HCT116 (cell line): ENCODE data around the gene SLC34A1.

Experiments
- CTCF ChIP-seq, 3 experiments: fragments of 200-600 bp in 1 of 3; sonication (generic) in 1 of 3; IDR thresholded peaks in 2 of 3; conservative IDR thresholded peaks in 1 of 3; 2 replicates each; pipeline ENCODE4 v1.5.1; 2012 to 2017; ENCODE audit warnings: low read depth in 2 of 3, low read length in 2 of 3, antibody characterized with exemption in 1 of 3, borderline replicate concordance in 1 of 3, control low read depth in 1 of 3, mild to moderate bottlenecking in 1 of 3, mixed read lengths in 1 of 3, mixed run types in 1 of 3, moderate library complexity in 1 of 3; ENCODE audit not compliant: insufficient read depth in 1 of 3
- POLR2A ChIP-seq: IDR thresholded peaks from 2 replicates; pipeline ENCODE4 v1.7.0; 2011; ENCODE audit warnings: borderline replicate concordance; ENCODE audit not compliant: insufficient read depth, insufficient read length; ENCODE audit errors: extremely low read depth
- SRF ChIP-seq: IDR thresholded peaks from 2 replicates; pipeline ENCODE4 v1.6.1; 2012; ENCODE audit warnings: low read depth
- YY1 ChIP-seq: IDR thresholded peaks from 2 replicates; pipeline ENCODE4 v1.6.1; 2011; ENCODE audit warnings: low read length, low read depth, moderate library complexity, mild to moderate bottlenecking; ENCODE audit not compliant: insufficient replicate concordance; ENCODE audit errors: extremely low read depth
- TF ChIP-seq, protein P1 (sequence below): IDR thresholded peaks from 2 replicates; pipeline ENCODE4 v1.6.1; 2012

DNA sequence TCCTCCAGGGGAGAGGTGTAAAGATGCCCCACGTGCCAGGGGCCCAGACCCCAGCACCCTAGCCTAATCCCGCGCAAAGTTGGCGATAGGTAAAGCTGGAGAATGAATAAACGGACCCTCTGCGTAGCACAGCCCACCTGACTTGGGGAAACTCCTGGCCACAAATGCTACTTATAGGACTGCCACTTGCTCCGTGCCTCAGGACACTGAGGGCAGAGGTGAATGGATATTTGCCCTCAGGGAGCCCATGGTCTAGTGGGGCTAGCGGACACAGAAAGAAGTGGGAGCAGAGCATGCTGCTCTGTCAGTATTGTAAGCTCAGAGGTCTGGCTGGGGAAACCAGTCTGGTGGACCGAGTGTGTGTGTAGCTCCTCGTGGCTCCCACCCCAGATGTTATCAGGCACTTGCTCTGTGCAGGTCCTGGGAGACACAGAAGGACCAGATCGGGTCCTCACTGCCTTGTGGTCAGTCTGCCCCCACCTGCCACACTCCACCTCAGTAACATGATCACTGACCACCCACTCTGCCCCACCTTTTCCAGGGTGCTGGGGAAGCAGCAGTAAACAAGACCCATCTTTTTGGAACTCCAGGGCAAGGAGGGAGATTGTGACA, 43.1 kb downstream of the SLC34A1 start:
- TF ChIP-seq YY1: no peak
- TF ChIP-seq, protein P1, sequence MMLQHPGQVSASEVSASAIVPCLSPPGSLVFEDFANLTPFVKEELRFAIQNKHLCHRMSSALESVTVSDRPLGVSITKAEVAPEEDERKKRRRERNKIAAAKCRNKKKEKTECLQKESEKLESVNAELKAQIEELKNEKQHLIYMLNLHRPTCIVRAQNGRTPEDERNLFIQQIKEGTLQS: no peak
- TF ChIP-seq POLR2A: no peak
- TF ChIP-seq CTCF (IDR thresholded peaks at IDR 0.05 in 2 of 3, conservative IDR thresholded peaks at IDR 0.05 in 1 of 3; ENCODE audit: borderline replicate concordance in 1 of 3, insufficient read depth in 1 of 3, low read depth in 2 of 3, low read length in 2 of 3): no peak
- TF ChIP-seq SRF: no peak
